HCT116 (cell line): ENCODE measurements around the gene SPIN1. TPM values are rescaled to one million over a fixed set of nuclear protein-coding genes. Genes with fewer than 3 reads are reported as not detected.

ENCODE experiments used
- ATAC-seq: fragments of 200-7000 bp; cut with Tn5 transposase; 2 replicates; pipeline ENCODE4 v1.9.1; 2020; ENCODE audit warnings: mild to moderate bottlenecking, moderate library complexity
- BruUV-seq: library from RNA; stranded (reverse); fragments of 400-500 nt; replicated peaks from 2 replicates; lab custom pipeline; 2021; lab: Mats Ljungman, UMichigan
- CTCF ChIA-PET: fragments of 300-600 bp; sonication (Branson Sonifier 250); formaldehyde crosslinking; loops from one replicate; lab custom pipeline; 2021; ENCODE audit warnings: antibody characterized with exemption; lab: Charles Lee
- POLR2A ChIA-PET: fragments of 300-600, 350-600 bp; sonication (Branson Sonifier 250); formaldehyde crosslinking; loops from one replicate; lab custom pipeline; 2021; ENCODE audit warnings: antibody characterized with exemption; lab: Charles Lee
- RAD21 ChIA-PET, 2 experiments: fragments of 300-600 bp; sonication (Branson Sonifier 250); formaldehyde crosslinking; loops; one replicate each; lab custom pipeline; 2023; ENCODE audit warnings: low total read pairs in 2 of 2; ENCODE audit not compliant: uncharacterized antibody in 2 of 2, unreplicated experiment in 2 of 2, low non-redundant PET in 1 of 2; lab: Charles Lee
- DNase-seq: peaks from one replicate; pipeline ENCODE4 v3.0.0-alpha.2; 2010; ENCODE audit warnings: low read depth, low spot score
- H2AFZ ChIP-seq: fragments of 200-600 bp; shearing (Covaris generic), sonication (generic); 2 replicates; pipeline ENCODE4 v1.6.1; 2017; ENCODE audit warnings: low read depth, mixed run types, mixed read lengths, antibody characterized with exemption, low read length; ENCODE audit not compliant: poor library complexity, severe bottlenecking
- H3K27ac ChIP-seq: 2 replicates; pipeline ENCODE4 v1.5.1; 2012; ENCODE audit warnings: low read depth, low read length
- H3K27me3 ChIP-seq: fragments of 200-600 bp; sonication (generic); 2 replicates; pipeline ENCODE4 v1.6.1; 2016; ENCODE audit warnings: mixed run types, low read length, mixed read lengths; ENCODE audit not compliant: insufficient read depth
- H3K36me3 ChIP-seq, 2 experiments: fragments of 200-500 bp in 1 of 2; fragments of 200-600 bp in 1 of 2; sonication (Bioruptor generic) in 1 of 2; sonication (generic) in 1 of 2; 2 replicates each; pipeline versions ENCODE4 v1.5.1 to v1.6.1; 2014 to 2016; ENCODE audit warnings: low read length in 2 of 2, inconsistent platforms in 1 of 2, mixed read lengths in 1 of 2, mixed run types in 1 of 2; ENCODE audit not compliant: insufficient read depth in 2 of 2, control insufficient read depth in 1 of 2
- H3K4me1 ChIP-seq, 2 experiments: fragments of 200-600 bp in 1 of 2; sonication (generic) in 1 of 2; 2 replicates each; pipeline versions ENCODE4 v1.5.1 to v1.6.1; 2012 to 2017; ENCODE audit warnings: low read length in 2 of 2, inconsistent platforms in 1 of 2, mild to moderate bottlenecking in 1 of 2, mixed read lengths in 1 of 2, mixed run types in 1 of 2, moderate library complexity in 1 of 2; ENCODE audit not compliant: insufficient read depth in 2 of 2, control insufficient read depth in 1 of 2
- H3K4me2 ChIP-seq: fragments of 200-600 bp; sonication (generic); 2 replicates; pipeline ENCODE4 v1.6.1; 2017; ENCODE audit warnings: mixed run types, low read length, mixed read lengths
- H3K4me3 ChIP-seq, 2 experiments: fragments of 200-600 bp in 1 of 2; sonication (generic) in 1 of 2; replicated peaks in 1 of 2; 2 replicates each; pipeline ENCODE4 v1.5.1; 2011 to 2016; ENCODE audit warnings: low read length in 2 of 2, control low read depth in 1 of 2, low read depth in 1 of 2, mild to moderate bottlenecking in 1 of 2, mixed read lengths in 1 of 2, mixed run types in 1 of 2
- H3K79me2 ChIP-seq: fragments of 200-600 bp; sonication (generic); 2 replicates; pipeline ENCODE4 v1.6.1; 2017; ENCODE audit warnings: mild to moderate bottlenecking, mixed run types, low read length, moderate library complexity, mixed read lengths; ENCODE audit not compliant: insufficient read depth
- H3K9ac ChIP-seq: fragments of 200-600 bp; sonication (generic); 2 replicates; pipeline ENCODE4 v1.6.1; 2016; ENCODE audit warnings: low read length, mixed read lengths
- H3K9me2 ChIP-seq: fragments of 200-600 bp; sonication (generic), shearing (Covaris generic); 2 replicates; pipeline ENCODE4 v1.6.1; 2017; ENCODE audit warnings: mixed run types, mild to moderate bottlenecking, moderate library complexity; ENCODE audit not compliant: insufficient read depth
- H3K9me3 ChIP-seq, 2 experiments: fragments of 200-500 bp in 1 of 2; fragments of 200-600 bp in 1 of 2; sonication (Bioruptor generic) in 1 of 2; sonication (generic) in 1 of 2; 2 replicates each; pipeline ENCODE4 v1.6.1; 2014 to 2017; ENCODE audit warnings: low read length in 2 of 2, mixed read lengths in 2 of 2, inconsistent platforms in 1 of 2, low read depth in 1 of 2, mild to moderate bottlenecking in 1 of 2, mixed run types in 1 of 2, moderate library complexity in 1 of 2; ENCODE audit not compliant: control insufficient read depth in 1 of 2, insufficient read depth in 1 of 2
- H4K20me1 ChIP-seq: fragments of 200-600 bp; sonication (generic), shearing (Covaris generic); 2 replicates; pipeline ENCODE4 v1.6.1; 2017; ENCODE audit warnings: mixed run types, mild to moderate bottlenecking, moderate library complexity; ENCODE audit not compliant: insufficient read depth
- CBX3 ChIP-seq: IDR thresholded peaks from 2 replicates; pipeline ENCODE4 v1.6.1; 2012; ENCODE audit warnings: low read depth
- CEBPB ChIP-seq: IDR thresholded peaks from 2 replicates; pipeline ENCODE4 v1.6.1; 2012; ENCODE audit warnings: low read depth
- EGR1 ChIP-seq: IDR thresholded peaks from 2 replicates; pipeline ENCODE4 v1.6.1; 2012; ENCODE audit warnings: low read depth
- EZH2phosphoT487 ChIP-seq: fragments of 200-600 bp; IDR thresholded peaks from 2 replicates; pipeline ENCODE4 v1.6.1; 2018; ENCODE audit warnings: antibody characterized with exemption, borderline replicate concordance
- FOSL1 ChIP-seq: IDR thresholded peaks from 2 replicates; pipeline ENCODE4 v1.6.1; 2012; ENCODE audit warnings: low read depth
- JUND ChIP-seq: IDR thresholded peaks from 2 replicates; pipeline ENCODE4 v1.6.1; 2012
- POLR2AphosphoS5 ChIP-seq: IDR thresholded peaks from 2 replicates; pipeline ENCODE4 v1.6.1; 2011; ENCODE audit warnings: mild to moderate bottlenecking, low read depth, low read length, moderate library complexity
- SP1 ChIP-seq: IDR thresholded peaks from 2 replicates; pipeline ENCODE4 v1.6.1; 2012; ENCODE audit warnings: low read depth
- SRF ChIP-seq: IDR thresholded peaks from 2 replicates; pipeline ENCODE4 v1.6.1; 2012; ENCODE audit warnings: low read depth
- TCF7L2 ChIP-seq: IDR thresholded peaks from 2 replicates; pipeline ENCODE4 v1.7.0; 2011; ENCODE audit warnings: borderline replicate concordance, inconsistent platforms; ENCODE audit not compliant: insufficient read depth, insufficient read length; ENCODE audit errors: extremely low read depth
- YY1 ChIP-seq: IDR thresholded peaks from 2 replicates; pipeline ENCODE4 v1.6.1; 2011; ENCODE audit warnings: low read length, low read depth, moderate library complexity, mild to moderate bottlenecking; ENCODE audit not compliant: insufficient replicate concordance; ENCODE audit errors: extremely low read depth
- intact Hi-C: fragments of 100-400 bp; cut with micrococcal nuclease; formaldehyde crosslinking; loops from 2 replicates; pipeline ENCODE4 v1.10.0; 2022
- total RNA-seq: library from RNA; stranded (reverse); gene quantifications from one replicate; pipeline ENCODE4 v1.2.1, GENCODE V29; 2021; ENCODE audit not compliant: unreplicated experiment
- TF ChIP-seq, protein P1 (sequence below), 3 experiments: fragments of 200-600 bp in 1 of 3; sonication (generic) in 1 of 3; IDR thresholded peaks in 2 of 3; conservative IDR thresholded peaks in 1 of 3; 2 replicates each; pipeline ENCODE4 v1.5.1; 2012 to 2017; ENCODE audit warnings: low read depth in 2 of 3, low read length in 2 of 3, antibody characterized with exemption in 1 of 3, borderline replicate concordance in 1 of 3, control low read depth in 1 of 3, mild to moderate bottlenecking in 1 of 3, mixed read lengths in 1 of 3, mixed run types in 1 of 3, moderate library complexity in 1 of 3; ENCODE audit not compliant: insufficient read depth in 1 of 3
- TF ChIP-seq, protein P2 (sequence below): IDR thresholded peaks from 2 replicates; pipeline ENCODE4 v1.6.1; 2012

The SPIN1 gene
- total RNA-seq, 1 experiment from 2014 or later, result 74.0 TPM

DNA sequence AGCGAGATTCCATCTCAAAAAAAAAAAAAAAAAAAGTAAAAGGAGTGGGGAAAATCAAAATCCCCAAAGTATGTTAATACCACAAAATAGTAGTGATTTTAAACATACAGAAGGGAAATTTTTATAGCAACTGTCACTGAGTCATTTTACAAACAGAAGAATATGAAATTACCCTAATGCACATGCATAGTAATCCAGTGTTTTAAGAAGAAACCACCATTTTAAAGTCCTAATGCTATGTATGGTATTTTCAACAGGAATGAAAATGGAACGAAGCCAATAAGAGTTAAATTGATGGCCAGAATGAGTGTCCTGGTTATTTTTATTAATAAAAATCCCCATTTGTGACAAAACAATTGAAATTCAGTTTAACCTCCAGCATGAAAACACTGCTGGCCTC, 120.1 kb downstream of the SPIN1 start:
- ATAC-seq, result no peak
- RAD21 ChIA-PET, result no interaction called here
- Histone ChIP-seq H4K20me1 (no peaks in the 10 kb centered on the region), H3K9me2 (no peaks in the 10 kb centered on the region), H3K4me1 (no peaks in the 10 kb centered on the region), H2AFZ (no peak overlapping the region), H3K4me2 (no peak overlapping the region), H3K79me2 (no peaks in the 10 kb centered on the region), H3K36me3 (no peaks in the 10 kb centered on the region), H3K4me3 (no peak overlapping the region), H3K9me3 (no peaks in the 10 kb centered on the region), H3K27me3 (no peaks in the 10 kb centered on the region), H3K9ac (no peak overlapping the region), H3K27ac (no peak overlapping the region)
- no TSS peak for BruUV-seq
- CTCF ChIA-PET, result no interaction called here
- POLR2A ChIA-PET, result no interaction called here
- no peak for DNase-seq
- intact Hi-C loops, result no loop called here
- TF ChIP-seq EZH2phosphoT487 (no peak), JUND (no peak), SP1 (no peak), POLR2AphosphoS5 (no peak), FOSL1 (no peak), CBX3 (no peak), CEBPB (no peak), SRF (no peak), YY1 (no peak), TCF7L2 (no peak), EGR1 (no peak)
- TF ChIP-seq, protein P1, sequence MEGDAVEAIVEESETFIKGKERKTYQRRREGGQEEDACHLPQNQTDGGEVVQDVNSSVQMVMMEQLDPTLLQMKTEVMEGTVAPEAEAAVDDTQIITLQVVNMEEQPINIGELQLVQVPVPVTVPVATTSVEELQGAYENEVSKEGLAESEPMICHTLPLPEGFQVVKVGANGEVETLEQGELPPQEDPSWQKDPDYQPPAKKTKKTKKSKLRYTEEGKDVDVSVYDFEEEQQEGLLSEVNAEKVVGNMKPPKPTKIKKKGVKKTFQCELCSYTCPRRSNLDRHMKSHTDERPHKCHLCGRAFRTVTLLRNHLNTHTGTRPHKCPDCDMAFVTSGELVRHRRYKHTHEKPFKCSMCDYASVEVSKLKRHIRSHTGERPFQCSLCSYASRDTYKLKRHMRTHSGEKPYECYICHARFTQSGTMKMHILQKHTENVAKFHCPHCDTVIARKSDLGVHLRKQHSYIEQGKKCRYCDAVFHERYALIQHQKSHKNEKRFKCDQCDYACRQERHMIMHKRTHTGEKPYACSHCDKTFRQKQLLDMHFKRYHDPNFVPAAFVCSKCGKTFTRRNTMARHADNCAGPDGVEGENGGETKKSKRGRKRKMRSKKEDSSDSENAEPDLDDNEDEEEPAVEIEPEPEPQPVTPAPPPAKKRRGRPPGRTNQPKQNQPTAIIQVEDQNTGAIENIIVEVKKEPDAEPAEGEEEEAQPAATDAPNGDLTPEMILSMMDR (IDR thresholded peaks at IDR 0.05 in 2 of 3, conservative IDR thresholded peaks at IDR 0.05 in 1 of 3; ENCODE audit: borderline replicate concordance in 1 of 3, insufficient read depth in 1 of 3, low read depth in 2 of 3, low read length in 2 of 3), result no peak
- TF ChIP-seq, protein P2, sequence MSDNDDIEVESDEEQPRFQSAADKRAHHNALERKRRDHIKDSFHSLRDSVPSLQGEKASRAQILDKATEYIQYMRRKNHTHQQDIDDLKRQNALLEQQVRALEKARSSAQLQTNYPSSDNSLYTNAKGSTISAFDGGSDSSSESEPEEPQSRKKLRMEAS, result no peak
